Uterus (tissue), 4 donors: ENCODE results near the gene NOL6. TPM values are rescaled to one million over a fixed set of nuclear protein-coding genes. Genes with fewer than 3 reads are reported as not detected.

Experiments used
- DNase-seq, 2 donors: peaks; one replicate each; pipeline ENCODE4 v3.0.0-alpha.2; 2019 to 2020
- H3K27ac ChIP-seq, 2 donors: fragments of 200-600 bp; sonication (generic); 1 replicate in 1 of 2; 2 replicates in 1 of 2; pipeline ENCODE4 v1.5.1; 2016 to 2018
- H3K27me3 ChIP-seq, 2 donors: fragments of 200-600 bp; sonication (generic); one replicate each; pipeline ENCODE4 v1.5.1; 2018 to 2019; ENCODE audit warnings: control low read depth in 1 of 2
- H3K36me3 ChIP-seq, 2 donors: fragments of 200-600 bp; sonication (generic); one replicate each; pipeline ENCODE4 v1.5.1; 2019; ENCODE audit warnings: control low read depth in 1 of 2
- H3K4me1 ChIP-seq, 2 donors: fragments of 200-600 bp; sonication (generic); one replicate each; pipeline ENCODE4 v1.5.1; 2018 to 2019; ENCODE audit warnings: control low read depth in 1 of 2
- H3K4me3 ChIP-seq, 2 donors: fragments of 200-600 bp; sonication (generic); 1 replicate in 1 of 2; 2 replicates in 1 of 2; pipeline ENCODE4 v1.5.1; 2018 to 2019; ENCODE audit warnings: mild to moderate bottlenecking in 1 of 2
- H3K9me3 ChIP-seq, 2 donors: fragments of 200-600 bp; sonication (generic); one replicate each; pipeline ENCODE4 v1.5.1; 2019; ENCODE audit warnings: control low read depth in 1 of 2
- POLR2A ChIP-seq, 2 donors: fragments of 450-650 bp; IDR thresholded peaks; one replicate each; pipeline ENCODE4 v1.6.1; 2016; ENCODE audit warnings: antibody characterized with exemption in 2 of 2, mild to moderate bottlenecking in 1 of 2, moderate library complexity in 1 of 2
- intact Hi-C: fragments of 100-400 bp; cut with DNase I; formaldehyde crosslinking; loops from one replicate; pipeline ENCODE4 v1.15.1; 2023; ENCODE audit warnings: low total_unique reads
- total RNA-seq, 4 donors: library from RNA; depleted of rRNA in 3 of 4; stranded (reverse); fragments of >200 nt in 3 of 4; gene quantifications; one replicate each; pipeline versions ENCODE4 v1.1.0 to v1.2.4, GENCODE V29; 2014 to 2023
- TF ChIP-seq, protein P1 (sequence below), 4 experiments: fragments of 200-600 bp in 2 of 4; fragments of 450-650 bp in 2 of 4; sonication (generic) in 2 of 4; IDR thresholded peaks; one replicate each; pipeline ENCODE4 v1.5.1; 2016 to 2019; ENCODE audit warnings: antibody characterized with exemption in 4 of 4, mild to moderate bottlenecking in 2 of 4, moderate library complexity in 1 of 4
- donor health status: DM: yes; HTN: yes; CAD: no.

Gene NOL6
- total RNA-seq, 4 donors from 2014 or later: 7.9 to 35.4 (median 15.8) TPM

DNA sequence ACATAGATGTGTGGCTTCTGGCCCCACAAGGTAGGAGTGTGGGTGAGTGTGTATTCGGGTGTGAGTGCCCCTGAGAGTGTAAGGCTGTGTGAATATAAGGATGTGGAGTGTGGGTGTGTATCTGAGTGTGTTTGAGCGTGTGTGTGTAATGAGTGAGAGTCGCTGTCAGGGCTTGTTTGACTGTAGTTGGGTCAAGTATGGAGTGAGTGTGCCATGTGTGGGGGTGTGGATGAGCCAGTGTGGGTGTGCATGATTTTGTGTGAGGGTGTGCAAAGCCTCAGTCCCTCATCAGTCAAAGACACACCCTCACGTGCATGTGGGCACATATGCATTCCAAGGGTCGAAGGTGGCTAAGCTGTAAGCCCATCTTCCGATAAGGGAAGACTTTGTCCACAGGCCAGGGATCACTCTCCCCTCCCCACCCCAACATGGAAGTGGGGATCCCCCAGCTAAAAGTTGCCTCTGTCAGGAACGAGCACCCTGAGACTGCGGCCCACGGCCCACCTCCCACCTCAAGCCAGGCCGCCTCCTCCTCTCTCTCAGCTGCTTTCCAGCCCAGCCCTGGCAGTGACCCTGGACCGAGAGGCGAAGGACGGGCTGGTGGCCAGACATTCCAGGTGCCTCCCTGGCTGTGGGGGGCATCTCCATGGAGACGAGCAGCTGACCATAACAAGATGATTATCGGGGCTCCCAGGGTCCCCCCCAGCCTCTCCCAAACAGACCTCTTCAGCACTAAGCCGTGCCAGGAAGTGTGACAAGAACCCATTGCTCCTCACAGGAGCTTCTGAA, 39.2 kb downstream of the NOL6 start:
- Histone ChIP-seq H3K4me1 (no peaks in the 10 kb centered on the region), H3K36me3 (no peaks in the 10 kb centered on the region), H3K9me3 (no peaks in the 10 kb centered on the region), H3K27me3 (no peaks in the 10 kb centered on the region), H3K27ac (no peak overlapping the region), H3K4me3 (no peak overlapping the region)
- no peak for DNase-seq
- intact Hi-C loops: no loop called here
- TF ChIP-seq, protein P1, sequence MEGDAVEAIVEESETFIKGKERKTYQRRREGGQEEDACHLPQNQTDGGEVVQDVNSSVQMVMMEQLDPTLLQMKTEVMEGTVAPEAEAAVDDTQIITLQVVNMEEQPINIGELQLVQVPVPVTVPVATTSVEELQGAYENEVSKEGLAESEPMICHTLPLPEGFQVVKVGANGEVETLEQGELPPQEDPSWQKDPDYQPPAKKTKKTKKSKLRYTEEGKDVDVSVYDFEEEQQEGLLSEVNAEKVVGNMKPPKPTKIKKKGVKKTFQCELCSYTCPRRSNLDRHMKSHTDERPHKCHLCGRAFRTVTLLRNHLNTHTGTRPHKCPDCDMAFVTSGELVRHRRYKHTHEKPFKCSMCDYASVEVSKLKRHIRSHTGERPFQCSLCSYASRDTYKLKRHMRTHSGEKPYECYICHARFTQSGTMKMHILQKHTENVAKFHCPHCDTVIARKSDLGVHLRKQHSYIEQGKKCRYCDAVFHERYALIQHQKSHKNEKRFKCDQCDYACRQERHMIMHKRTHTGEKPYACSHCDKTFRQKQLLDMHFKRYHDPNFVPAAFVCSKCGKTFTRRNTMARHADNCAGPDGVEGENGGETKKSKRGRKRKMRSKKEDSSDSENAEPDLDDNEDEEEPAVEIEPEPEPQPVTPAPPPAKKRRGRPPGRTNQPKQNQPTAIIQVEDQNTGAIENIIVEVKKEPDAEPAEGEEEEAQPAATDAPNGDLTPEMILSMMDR (IDR thresholded peaks at IDR 0.05): no peak
- TF ChIP-seq POLR2A (IDR thresholded peaks at IDR 0.05): no peak

GRCh38 chr9:33433871-33434270, 39.9 kb downstream of the NOL6 start:
- no peak overlapping the region for H3K4me3 ChIP-seq
- intact Hi-C loops: no loop called here
- no peaks in the 10 kb centered on the region for H3K27me3 ChIP-seq
- no peak overlapping the region for H3K27ac ChIP-seq
- no peak for DNase-seq
- no peaks in the 10 kb centered on the region for H3K36me3 ChIP-seq
- H3K9me3 ChIP-seq: no peaks in the 10 kb centered on the region
- no peaks in the 10 kb centered on the region for H3K4me1 ChIP-seq
- no peak for TF ChIP-seq POLR2A (IDR thresholded peaks at IDR 0.05)
- TF ChIP-seq, protein P1 (IDR thresholded peaks at IDR 0.05): no peak

DNA sequence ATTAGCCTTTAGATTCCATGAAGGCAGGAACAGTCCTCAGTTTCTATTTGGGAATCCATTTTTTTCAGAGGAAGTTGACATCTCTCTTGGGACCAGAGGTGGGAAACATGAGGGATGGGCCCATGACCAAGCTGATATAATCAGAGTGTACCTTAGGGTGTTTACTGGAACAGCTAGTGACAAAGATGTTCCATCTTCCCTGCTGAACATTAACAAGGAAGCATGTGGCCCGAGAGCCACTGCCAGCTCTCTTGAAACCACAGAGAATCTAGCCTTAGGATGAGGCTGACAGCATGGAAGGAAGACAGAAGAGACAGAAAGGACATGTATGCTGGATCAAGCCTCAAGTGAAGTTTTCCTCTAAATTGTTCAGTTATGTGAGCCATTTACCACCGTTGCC, 42.3 kb downstream of the NOL6 start:
- Histone ChIP-seq H3K36me3 (no peaks in the 10 kb centered on the region), H3K9me3 (no peaks in the 10 kb centered on the region), H3K27me3 (no peaks in the 10 kb centered on the region), H3K4me1 (no peaks in the 10 kb centered on the region), H3K4me3 (no peak overlapping the region), H3K27ac (no peak overlapping the region)
- TF ChIP-seq, protein P1 (IDR thresholded peaks at IDR 0.05): no peak
- TF ChIP-seq POLR2A (IDR thresholded peaks at IDR 0.05): no peak
- no peak for DNase-seq
- intact Hi-C loops: no loop called here

GRCh38 chr9:33430942-33431341, 42.8 kb downstream of the NOL6 start:
- intact Hi-C loops: no loop called here
- Histone ChIP-seq H3K4me3 (no peak overlapping the region), H3K36me3 (no peaks in the 10 kb centered on the region), H3K4me1 (no peaks in the 10 kb centered on the region), H3K27me3 (no peaks in the 10 kb centered on the region), H3K9me3 (no peaks in the 10 kb centered on the region), H3K27ac (no peak overlapping the region)
- TF ChIP-seq, protein P1 (IDR thresholded peaks at IDR 0.05): no peak
- TF ChIP-seq POLR2A (IDR thresholded peaks at IDR 0.05): no peak
- DNase-seq: no peak

GRCh38 chr9:33429256-33429985, 44.3 kb downstream of the NOL6 start:
- no peaks in the 10 kb centered on the region for H3K27me3 ChIP-seq
- H3K4me1 ChIP-seq: no peaks in the 10 kb centered on the region
- TF ChIP-seq, protein P1 (IDR thresholded peaks at IDR 0.05): no peak
- TF ChIP-seq POLR2A (IDR thresholded peaks at IDR 0.05): no peak
- DNase-seq: no peak
- intact Hi-C loops: no loop called here
- H3K36me3 ChIP-seq: no peaks in the 10 kb centered on the region
- no peak overlapping the region for H3K27ac ChIP-seq
- H3K4me3 ChIP-seq: no peak overlapping the region
- H3K9me3 ChIP-seq: no peaks in the 10 kb centered on the region
